Ovary (tissue), 9 donors: Measurements from ENCODE around the gene SPATA13. TPM values are rescaled to one million over a fixed set of nuclear protein-coding genes. Genes with fewer than 3 reads are reported as not detected.

Experiments
- DNase-seq, 5 donors: peaks; one replicate each; pipeline ENCODE4 v3.0.0-alpha.2; 2019 to 2020
- H3K27ac ChIP-seq, 2 donors: fragments of 200-600 bp; one replicate each; pipeline versions ENCODE4 v1.5.1 to v1.8.0; 2019 to 2022
- H3K27me3 ChIP-seq: fragments of 200-600 bp; one replicate; pipeline ENCODE4 v1.8.0; 2022
- H3K36me3 ChIP-seq: fragments of 200-600 bp; sonication (generic); one replicate; pipeline ENCODE4 v1.5.1; 2019
- H3K4me1 ChIP-seq: one replicate; pipeline ENCODE4 v1.8.1; 2013; ENCODE audit warnings: mild to moderate bottlenecking, moderate library complexity; ENCODE audit not compliant: insufficient read depth
- H3K4me3 ChIP-seq: fragments of 200-600 bp; sonication (generic); one replicate; pipeline ENCODE4 v1.5.1; 2017
- H3K9me3 ChIP-seq, 2 donors: fragments of 200-600 bp in 1 of 2; sonication (generic) in 1 of 2; one replicate each; pipeline versions ENCODE4 v1.5.1 to v1.8.1; 2013 to 2019; ENCODE audit warnings: mild to moderate bottlenecking in 1 of 2, moderate library complexity in 1 of 2
- CTCF ChIP-seq, 3 donors: fragments of 450-650 bp in 2 of 3; fragments of 200-600 bp in 1 of 3; IDR thresholded peaks; one replicate each; pipeline versions ENCODE4 v1.5.1 to v1.8.0; 2016 to 2022; ENCODE audit warnings: antibody characterized with exemption in 3 of 3, mild to moderate bottlenecking in 1 of 3
- EP300 ChIP-seq: sonication (generic); formaldehyde crosslinking; IDR thresholded peaks from one replicate; pipeline ENCODE4 v1.6.1; 2017; ENCODE audit warnings: antibody characterized with exemption
- POLR2A ChIP-seq: fragments of 450-650 bp; IDR thresholded peaks from one replicate; pipeline ENCODE4 v1.6.1; 2017; ENCODE audit warnings: antibody characterized with exemption, mild to moderate bottlenecking, moderate library complexity
- WGBS, 3 donors: extraction: QIAGEN DNeasy Blood & Tissue Kit in 1 of 3; methylation state at CpG; one replicate each; pipeline versions ENCODE4 v1.1.5 to v1.1.7; 2013 to 2017; 5-methylcytosine and 5-hydroxymethylcytosine counted together
- intact Hi-C, 4 donors: fragments of 100-400 bp; cut with DNase I; formaldehyde crosslinking; loops; one replicate each; pipeline versions ENCODE4 v1.11.0 to v1.15.1; 2022 to 2023
- polyA plus RNA-seq, 2 donors: library from polyadenylated mRNA; stranded (reverse); fragments of 200-250 nt in 1 of 2; fragments of 350-450 nt in 1 of 2; fragmentation: Illumina TruSeq in 1 of 2; extraction: RNeasy Lipid Tissue Mini Kit (QIAGEN cat#74804) in 1 of 2; gene quantifications; one replicate each; pipeline ENCODE4 v1.2.3, GENCODE V29; 2013 to 2014
- total RNA-seq, 7 donors: library from RNA; depleted of rRNA in 2 of 7; stranded (reverse); fragments of >200 nt in 2 of 7; fragmentation: NEBNext Ultra II Directional in 3 of 7; extraction: Animal tissue kit (Norgen Biotek cat#: 25700) in 3 of 7; gene quantifications; one replicate each; pipeline versions ENCODE4 v1.1.0 to v1.2.4, GENCODE V29; 2016 to 2023
- donor health status: DM: no; HTN: no; CAD: no; lungs with moderate emphysema.
- donor health status: DM: no; HTN: no; CAD: no.
- donor health status: Bipolar disorder and iron deficiency.
- donor health status: DM: yes; HTN: yes; CAD: no.
- donor health status: DM: no; HTN: no; CAD: no.
- donor health status: DM: yes; HTN: yes; CAD: no.

The SPATA13 gene
- total and polyA plus RNA-seq, 9 donors = 11.1 to 60.3 (median 30.0) TPM

DNA sequence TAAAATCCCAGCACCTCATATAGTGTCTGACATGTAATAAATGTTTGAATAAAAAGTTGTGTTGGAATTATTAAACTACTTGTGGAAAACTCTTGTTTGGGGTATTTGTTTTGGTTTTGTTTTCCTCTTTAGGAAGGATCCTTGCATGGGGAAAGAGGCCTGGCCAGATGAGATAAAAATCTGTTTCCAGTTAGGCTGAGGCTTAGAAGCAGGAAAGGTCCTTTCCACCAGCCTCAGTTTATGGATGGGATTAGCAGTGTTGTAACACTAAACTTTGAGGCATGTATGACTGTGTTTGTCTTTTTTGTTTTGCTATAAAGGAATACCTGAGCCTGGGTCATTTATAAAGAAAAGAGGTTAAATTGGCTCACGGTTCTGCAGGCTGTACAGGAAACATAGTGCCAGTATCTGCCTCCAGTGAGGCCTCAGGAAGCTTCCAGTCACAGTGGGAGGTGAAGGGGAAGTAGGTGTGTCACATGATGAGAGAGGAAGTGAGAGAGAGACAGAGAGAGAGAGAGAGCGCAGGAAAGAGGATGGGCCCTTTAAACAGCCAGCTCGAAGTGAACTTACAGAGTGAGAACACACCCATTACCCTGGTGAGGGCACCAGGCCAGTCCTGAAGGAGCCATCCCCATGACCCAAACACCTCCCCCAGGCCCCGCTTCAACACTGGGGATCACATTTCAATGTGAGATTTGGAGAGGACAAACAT, 21.6 kb downstream of the SPATA13 start:
- 92 to 98% (median 94%) methylated on average over 4 of the region's 4 CpGs for WGBS, 3 donors

GRCh38 chr13:24182703-24183081, 22.2 kb downstream of the SPATA13 start:
- DNase-seq = no peak
- Histone ChIP-seq H3K27ac (peak overlapping the region in 1 of 2 donors; percentile 68), H3K36me3 (no peaks in the 10 kb centered on the region), H3K4me1 (peaks cover 11% of the 10 kb centered on the region), H3K27me3 (no peaks in the 10 kb centered on the region), H3K4me3 (no peak overlapping the region), H3K9me3 (no peaks in the 10 kb centered on the region)
- WGBS, 3 donors = 91 to 100% (median 97%) methylated on average over 3 of the region's 3 CpGs
- intact Hi-C loops = no loop called here
- TF ChIP-seq EP300 (no peak), CTCF (IDR thresholded peaks at IDR 0.05) (no peak), POLR2A (no peak)

More for the DNA sequence above, 21.6 kb downstream of the SPATA13 start:
- Histone ChIP-seq H3K36me3 (no peaks in the 10 kb centered on the region), H3K4me1 (peaks cover 11% of the 10 kb centered on the region), H3K27me3 (no peaks in the 10 kb centered on the region), H3K4me3 (no peak overlapping the region), H3K27ac (peak overlapping the region in 1 of 2 donors; percentile 68), H3K9me3 (no peaks in the 10 kb centered on the region)
- TF ChIP-seq CTCF (IDR thresholded peaks at IDR 0.05) (no peak), POLR2A (no peak), EP300 (no peak)
- intact Hi-C loops = no loop called here
- no peak for DNase-seq

DNA sequence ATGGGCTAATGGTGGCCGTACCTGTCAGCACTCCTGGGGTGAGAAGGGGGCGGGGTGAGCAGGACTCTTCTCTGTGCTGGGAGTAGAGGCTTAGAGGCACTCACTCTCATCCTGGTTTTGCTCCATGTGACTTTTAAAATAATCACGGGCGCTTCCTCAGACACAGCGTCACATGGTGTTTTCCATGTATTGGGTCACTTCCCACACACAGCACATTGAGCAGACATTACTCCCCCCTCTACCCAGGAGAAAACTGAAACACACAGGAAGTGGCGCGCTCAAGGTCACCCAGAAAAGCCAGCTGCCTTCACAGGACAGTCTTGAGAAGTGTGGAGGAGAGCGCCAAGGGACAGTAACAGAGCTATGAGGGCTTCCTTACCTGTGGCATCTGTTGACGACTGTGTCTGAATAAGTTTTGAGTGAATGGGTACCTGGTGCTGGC, 23.2 kb downstream of the SPATA13 start:
- peak overlapping the region in 1 of 2 donors; percentile 68 for H3K27ac ChIP-seq
- no peak for TF ChIP-seq EP300
- no peak for TF ChIP-seq POLR2A
- no peak overlapping the region for H3K4me3 ChIP-seq
- H3K9me3 ChIP-seq = no peaks in the 10 kb centered on the region
- H3K27me3 ChIP-seq = no peaks in the 10 kb centered on the region
- 35 to 62% (median 43%) methylated on average over 9 of the region's 9 CpGs for WGBS, 3 donors
- intact Hi-C loops = no loop called here
- H3K4me1 ChIP-seq = peaks cover 11% of the 10 kb centered on the region
- no peaks in the 10 kb centered on the region for H3K36me3 ChIP-seq
- DNase-seq = peak; percentile 64 to 79 (median 73)

- intact Hi-C loops = no loop called here
These were observed 23.8 kb downstream of the SPATA13 start for GRCh38 chr13:24184265-24184841.

More at GRCh38 chr13:24184265-24184841, 23.8 kb downstream of the SPATA13 start:
- Histone ChIP-seq H3K4me1 (peaks cover 11% of the 10 kb centered on the region), H3K36me3 (no peaks in the 10 kb centered on the region), H3K4me3 (no peak overlapping the region), H3K27me3 (no peaks in the 10 kb centered on the region), H3K27ac (peak overlapping the region in 1 of 2 donors; percentile 68), H3K9me3 (no peaks in the 10 kb centered on the region)
- no peak for DNase-seq
- 84 to 90% (median 87%) methylated on average over 4 of the region's 4 CpGs for WGBS, 3 donors
- TF ChIP-seq EP300 (no peak), POLR2A (no peak), CTCF (IDR thresholded peaks at IDR 0.05) (no peak)
